Stimulated activated naive CD4-positive, alpha-beta T cell treated with Interleukin-2 at 50 U/mL for 16 hours (primary cell): ENCODE results near the gene KMT2D.
A peak's percentile ranks its signal among the peaks of the same experiment; 100 is the strongest.

Experiments
- DNase-seq: peaks from one replicate; lab custom pipeline; 2025; lab: John Stamatoyannopoulos, UW

Gene KMT2D

GRCh38 chr12:49019120-49019430, 41.5 kb downstream of the KMT2D start:
- DNase-seq: no peak

DNA sequence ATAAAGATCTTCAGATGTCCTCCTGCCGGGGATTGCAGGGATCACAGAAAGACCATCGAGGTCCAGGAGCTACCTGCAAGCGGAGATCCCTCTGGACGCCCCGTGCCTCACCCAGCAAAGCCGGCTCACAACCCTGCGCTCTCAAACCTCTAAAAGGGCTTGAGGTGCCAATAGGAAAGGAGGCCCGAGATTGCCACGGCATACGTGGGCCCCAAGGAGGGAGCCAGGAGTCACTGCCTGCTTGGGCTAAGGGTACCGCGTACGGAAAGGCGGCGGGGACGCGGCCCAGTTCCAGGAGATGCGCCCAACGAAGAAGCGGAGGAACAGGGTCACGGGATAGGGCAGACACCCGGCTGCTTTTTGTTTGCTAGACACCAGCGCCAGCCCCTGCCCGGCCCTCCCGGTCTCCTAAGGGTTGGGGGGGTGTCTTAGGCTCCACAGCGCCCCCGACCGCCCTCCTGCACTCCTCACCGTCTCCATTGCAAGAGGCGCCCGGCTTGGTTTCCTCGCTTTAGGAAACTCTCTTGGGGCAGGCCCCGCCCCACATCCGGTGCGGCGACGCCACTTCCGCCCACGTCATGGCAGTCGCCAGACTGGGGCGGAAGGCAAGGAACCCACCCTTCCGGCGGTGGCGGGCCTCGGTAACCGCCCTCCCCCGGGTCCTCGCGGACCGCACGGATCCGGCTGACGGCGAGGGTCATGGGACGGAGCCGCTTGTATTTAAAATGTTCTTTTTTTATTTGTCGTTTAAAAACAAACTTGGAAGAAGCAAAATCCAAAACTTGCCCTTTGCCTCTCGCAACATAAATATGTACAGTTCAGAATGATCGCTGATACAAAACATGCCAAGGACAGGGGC, 42.1 kb downstream of the KMT2D start, which contains the start of gene PRKAG1:
Gene PRKAG1, minus strand, starts transcription at position 516 of the 859 bp plus-strand sequence. Its CDS starts 36 bp downstream, at position 480.
- DNase-seq: peak; percentile 94

- DNase-seq: peak; percentile 50
Measured at GRCh38 chr12:49017891-49018260, 42.7 kb downstream of the KMT2D start.

GRCh38 chr12:49015196-49015595, 45.4 kb downstream of the KMT2D start:
- no peak for DNase-seq

DNA sequence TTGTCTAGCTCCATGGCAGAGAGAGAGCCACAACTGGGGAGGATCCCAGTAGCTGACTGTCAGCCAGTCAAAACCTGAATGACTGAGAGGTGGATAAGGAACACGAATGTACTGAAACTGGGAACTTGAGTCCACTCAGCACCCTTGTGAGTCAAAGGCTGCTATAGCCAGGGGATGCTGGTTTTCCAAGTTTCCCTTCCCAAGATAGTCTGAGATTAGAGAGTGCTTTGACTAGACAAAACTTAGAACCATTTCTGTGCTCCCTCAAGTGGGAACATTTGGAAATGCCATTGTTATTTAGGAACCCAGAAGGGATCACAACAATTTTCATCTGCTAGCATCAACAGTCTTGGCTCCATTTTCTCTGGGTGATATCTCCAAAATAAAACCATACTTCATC, 46.0 kb downstream of the KMT2D start:
- DNase-seq: no peak

DNA sequence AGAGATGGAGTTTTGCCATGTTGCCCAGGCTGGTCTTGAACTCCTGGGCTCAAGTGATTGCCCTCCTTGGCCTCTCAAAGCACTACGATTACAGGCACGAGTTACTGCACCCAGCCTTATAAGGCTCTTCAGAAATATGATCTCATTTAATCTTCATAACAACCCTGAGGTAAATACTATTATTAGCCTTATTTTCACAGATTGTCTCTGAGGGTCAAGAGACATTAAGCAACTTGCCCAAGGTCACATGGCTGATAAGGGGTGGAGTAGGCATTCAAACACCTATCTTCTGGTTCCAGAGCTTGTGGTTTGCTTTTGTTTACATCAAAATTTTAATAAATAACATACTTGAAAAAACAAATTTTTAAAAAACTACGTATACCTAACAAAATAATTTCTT, 47.2 kb downstream of the KMT2D start:
- no peak for DNase-seq

- no peak for DNase-seq
Measured at GRCh38 chr12:49012739-49013138, 47.9 kb downstream of the KMT2D start.
